ENCODE data around the gene HOPX.

The HOPX gene

DNA sequence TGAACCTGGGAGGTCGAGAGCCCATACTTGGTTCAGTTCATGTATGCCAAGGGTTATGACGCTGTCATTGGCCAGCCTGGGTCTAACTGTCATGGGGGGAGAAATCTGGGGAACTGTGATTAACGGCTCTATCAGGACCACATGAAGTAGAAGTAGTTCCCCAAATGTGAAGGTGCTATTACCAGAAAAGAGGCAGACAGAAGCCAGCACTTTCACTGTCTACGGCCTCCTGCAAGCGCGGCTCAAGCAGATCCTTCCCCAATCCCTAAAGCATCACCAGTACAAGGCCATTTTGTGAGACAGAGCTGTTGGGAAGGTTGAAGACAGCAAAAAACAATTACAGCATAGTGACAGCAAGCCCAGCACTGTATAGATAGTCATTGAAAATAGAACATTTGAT lies 37.5 kb downstream of the HOPX start:
- TF ChIP-seq, protein P1, sequence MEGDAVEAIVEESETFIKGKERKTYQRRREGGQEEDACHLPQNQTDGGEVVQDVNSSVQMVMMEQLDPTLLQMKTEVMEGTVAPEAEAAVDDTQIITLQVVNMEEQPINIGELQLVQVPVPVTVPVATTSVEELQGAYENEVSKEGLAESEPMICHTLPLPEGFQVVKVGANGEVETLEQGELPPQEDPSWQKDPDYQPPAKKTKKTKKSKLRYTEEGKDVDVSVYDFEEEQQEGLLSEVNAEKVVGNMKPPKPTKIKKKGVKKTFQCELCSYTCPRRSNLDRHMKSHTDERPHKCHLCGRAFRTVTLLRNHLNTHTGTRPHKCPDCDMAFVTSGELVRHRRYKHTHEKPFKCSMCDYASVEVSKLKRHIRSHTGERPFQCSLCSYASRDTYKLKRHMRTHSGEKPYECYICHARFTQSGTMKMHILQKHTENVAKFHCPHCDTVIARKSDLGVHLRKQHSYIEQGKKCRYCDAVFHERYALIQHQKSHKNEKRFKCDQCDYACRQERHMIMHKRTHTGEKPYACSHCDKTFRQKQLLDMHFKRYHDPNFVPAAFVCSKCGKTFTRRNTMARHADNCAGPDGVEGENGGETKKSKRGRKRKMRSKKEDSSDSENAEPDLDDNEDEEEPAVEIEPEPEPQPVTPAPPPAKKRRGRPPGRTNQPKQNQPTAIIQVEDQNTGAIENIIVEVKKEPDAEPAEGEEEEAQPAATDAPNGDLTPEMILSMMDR (IDR thresholded peaks at IDR 0.05), result no peak

DNA sequence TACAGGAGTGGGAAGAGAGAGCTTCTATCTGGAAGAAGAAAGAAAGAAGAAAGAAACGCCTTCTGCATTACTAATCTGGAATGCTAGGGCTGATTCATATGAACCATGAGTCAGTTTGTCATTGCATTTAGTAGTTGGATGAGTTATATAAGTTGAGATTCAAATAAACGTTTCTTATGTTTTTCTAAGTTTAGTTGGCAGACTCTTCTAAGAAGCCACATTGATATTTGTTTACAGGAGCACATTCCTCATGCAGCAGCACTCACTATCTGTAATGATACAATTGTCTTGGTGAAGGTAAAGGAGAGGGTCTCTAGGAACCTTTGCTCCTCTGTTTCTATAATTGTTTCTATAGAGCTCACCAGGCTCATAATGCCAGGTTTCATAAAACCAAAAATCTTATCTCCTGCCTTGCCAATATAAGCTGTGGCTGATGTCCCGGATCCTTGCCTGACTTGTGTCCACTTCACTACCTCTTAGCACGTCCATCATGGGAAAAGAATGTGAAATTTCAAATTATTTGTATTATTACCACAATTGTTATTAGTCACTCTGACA lies 39.5 kb downstream of the HOPX start:
- TF ChIP-seq, protein P1 (IDR thresholded peaks at IDR 0.05), result no peak

DNA sequence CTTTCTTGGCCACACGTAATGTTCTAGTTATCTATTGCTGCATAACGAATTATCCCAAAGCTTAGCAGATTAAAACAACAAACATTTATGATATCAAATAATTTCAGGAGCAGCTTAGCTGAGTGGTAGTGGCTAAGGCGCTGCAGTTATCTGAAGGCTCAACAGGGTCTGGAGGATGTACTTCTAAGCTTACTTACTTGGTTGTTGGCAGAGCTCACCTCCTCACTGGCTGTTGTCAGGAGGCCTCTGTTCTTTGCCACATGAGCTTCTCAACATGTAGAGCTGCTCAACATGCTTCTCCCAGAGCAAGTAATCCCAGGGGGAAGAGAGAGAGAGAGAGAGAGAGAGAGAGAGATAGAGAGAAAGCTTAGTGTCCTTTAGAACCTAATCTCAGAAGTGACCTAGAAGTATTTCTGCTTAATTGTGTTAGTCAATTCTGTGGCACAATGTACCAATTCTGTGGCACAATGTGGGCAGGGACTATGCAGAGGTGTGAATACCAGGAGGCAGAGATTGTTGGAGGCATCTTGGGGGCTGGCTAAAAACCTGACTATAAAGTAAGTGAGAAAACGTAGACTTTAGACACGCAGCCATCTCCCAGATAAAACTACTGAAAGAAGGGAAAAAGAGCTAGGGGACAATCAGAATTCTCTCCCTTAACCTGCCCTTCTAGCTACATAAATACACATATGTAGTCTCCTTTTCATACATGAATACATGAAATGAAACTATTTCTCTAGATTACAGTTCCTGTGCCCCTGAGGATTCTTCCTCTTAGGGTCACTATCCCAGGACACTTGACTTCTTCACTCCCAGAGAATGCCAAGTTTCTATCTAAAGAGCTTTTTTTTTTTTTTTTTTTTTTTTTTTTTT lies 40.2 kb downstream of the HOPX start:
- TF ChIP-seq, protein P1 (IDR thresholded peaks at IDR 0.05), result no peak

DNA sequence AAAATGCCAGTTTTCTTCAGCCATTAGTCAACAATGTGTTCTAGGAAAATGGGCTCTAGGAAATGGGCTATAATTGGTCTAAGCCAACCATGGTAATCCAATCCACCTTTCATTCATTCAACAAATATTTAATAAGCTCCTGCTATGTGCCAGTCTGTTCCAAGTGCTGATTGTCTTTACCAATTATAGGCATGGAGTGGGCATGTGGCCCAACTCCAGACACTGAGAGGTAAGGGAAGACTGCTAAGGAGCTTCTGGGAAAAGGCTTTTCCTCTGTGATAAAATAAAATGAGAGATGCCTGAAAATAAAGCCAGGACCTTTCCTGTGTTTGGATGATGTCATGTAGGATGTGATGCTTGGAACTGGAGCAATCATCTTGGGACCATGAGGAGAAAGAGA lies 43.3 kb downstream of the HOPX start:
- TF ChIP-seq, protein P1 (IDR thresholded peaks at IDR 0.05), result no peak

DNA sequence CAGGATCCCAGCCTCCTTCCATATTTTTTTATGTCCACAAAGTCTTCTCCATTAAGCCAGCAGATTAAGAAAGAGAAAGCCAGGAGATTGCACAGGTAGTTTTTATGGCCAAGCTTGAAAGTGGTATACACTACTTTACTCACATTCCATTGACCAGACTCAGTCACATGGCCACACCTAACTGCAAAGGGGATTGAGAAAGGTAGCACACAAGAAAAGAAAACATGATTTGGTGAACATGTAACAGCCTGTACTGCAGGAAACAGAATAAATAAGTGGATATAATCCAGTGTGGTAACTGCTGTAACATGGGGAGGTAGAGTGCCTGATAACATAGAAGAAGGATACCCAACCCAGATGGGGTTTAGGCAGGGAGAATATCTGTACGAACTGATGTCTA lies 43.9 kb downstream of the HOPX start:
- TF ChIP-seq, protein P1 (IDR thresholded peaks at IDR 0.05), result no peak

DNA sequence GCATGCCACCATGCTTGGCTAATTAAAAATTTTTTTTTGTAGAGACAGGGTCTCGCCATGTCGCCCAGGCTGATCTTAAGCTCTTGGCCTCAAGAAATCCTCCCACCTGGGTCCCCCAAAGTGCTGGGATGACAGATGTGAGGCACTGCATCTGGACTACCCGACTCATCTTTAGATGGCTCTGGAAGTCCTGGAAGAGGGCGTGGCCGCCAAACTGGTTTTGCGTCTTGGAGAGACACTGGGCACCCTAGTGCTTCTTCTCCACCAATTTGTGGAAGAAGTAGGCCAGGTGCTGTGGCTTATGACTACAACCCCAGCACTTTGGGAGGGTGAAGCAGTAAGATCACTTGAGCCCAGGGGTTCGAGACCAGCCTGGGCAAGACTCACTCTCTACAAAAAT lies 47.6 kb downstream of the HOPX start:
- TF ChIP-seq, protein P1 (IDR thresholded peaks at IDR 0.05), result no peak

DNA sequence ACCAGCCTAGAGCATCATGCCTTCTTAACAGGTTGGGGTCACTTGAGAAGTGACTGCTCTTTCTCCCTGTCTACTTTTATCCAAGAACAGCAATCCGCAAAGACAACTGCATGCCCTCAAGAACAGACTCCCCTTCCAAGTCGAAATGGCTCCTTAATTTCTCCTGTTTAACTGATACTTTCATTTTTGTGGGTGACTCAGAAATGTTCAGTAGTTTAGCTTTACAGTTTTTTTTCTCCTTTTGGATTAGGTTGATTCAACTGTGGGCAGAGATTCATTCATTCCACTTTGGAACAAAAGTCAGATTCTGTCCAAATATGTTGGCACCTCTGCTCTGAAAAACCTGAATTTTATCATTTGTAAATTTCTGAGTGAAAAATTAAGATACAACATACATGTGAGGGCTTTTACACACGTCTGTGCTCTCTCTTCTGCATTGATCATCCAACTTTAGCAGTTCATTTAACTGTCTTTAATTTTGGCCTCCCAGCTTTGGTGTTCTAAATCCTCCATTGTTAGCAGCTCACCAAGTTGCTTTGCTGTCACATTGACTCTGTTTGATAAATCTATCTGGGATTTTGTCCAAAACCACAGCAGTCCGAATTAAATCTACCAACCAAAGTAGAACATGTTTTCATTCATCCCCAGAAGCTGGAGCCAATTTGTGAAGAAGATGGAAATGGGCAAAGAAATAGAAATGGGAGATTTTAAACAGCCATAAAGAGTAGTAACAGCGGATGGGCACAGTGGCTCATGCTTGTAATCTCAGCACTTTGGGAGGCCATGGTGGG lies 50.0 kb downstream of the HOPX start:
- TF ChIP-seq, protein P1 (IDR thresholded peaks at IDR 0.05), result no peak
